HG03457 (cell line): Measurements from ENCODE around the gene FOXN3.
"Not testable (repeated sequence)": the region's sequence is repeated elsewhere in the genome, so short reads cannot be mapped to it uniquely, and the experiment has no call there.

Experiments
- ATAC-seq: cut with Tn5 transposase; IDR thresholded peaks from one replicate; pipeline ENCODE4 v1.9.1; 2021; ENCODE audit warnings: moderate number of reproducible peaks; ENCODE audit not compliant: unreplicated experiment

FOXN3 gene

GRCh38 chr14:89256283-89256682, 160.8 kb downstream of the FOXN3 start:
- no peak for ATAC-seq

DNA sequence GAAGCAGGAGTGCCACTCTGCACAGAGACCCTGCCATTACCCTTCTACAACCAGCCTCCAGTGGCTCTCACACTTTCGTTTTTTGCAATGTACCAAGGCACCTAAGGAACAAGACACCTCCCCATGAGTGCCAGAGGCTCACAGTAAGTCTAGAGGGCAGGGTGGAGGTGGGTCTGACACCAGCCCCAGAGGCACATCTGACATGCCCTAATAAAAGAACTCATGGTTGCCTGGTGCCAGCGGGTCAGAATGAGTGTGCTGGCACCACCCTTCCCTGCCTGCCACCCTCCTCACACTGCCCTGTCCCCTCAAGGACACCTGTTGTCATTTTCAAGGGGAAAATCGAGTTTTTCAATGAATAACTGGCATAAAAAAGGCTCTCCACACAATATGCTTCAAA, 161.2 kb downstream of the FOXN3 start:
- ATAC-seq = no peak

- no peak for ATAC-seq
Measured at GRCh38 chr14:89255012-89255411, 162.0 kb downstream of the FOXN3 start.

DNA sequence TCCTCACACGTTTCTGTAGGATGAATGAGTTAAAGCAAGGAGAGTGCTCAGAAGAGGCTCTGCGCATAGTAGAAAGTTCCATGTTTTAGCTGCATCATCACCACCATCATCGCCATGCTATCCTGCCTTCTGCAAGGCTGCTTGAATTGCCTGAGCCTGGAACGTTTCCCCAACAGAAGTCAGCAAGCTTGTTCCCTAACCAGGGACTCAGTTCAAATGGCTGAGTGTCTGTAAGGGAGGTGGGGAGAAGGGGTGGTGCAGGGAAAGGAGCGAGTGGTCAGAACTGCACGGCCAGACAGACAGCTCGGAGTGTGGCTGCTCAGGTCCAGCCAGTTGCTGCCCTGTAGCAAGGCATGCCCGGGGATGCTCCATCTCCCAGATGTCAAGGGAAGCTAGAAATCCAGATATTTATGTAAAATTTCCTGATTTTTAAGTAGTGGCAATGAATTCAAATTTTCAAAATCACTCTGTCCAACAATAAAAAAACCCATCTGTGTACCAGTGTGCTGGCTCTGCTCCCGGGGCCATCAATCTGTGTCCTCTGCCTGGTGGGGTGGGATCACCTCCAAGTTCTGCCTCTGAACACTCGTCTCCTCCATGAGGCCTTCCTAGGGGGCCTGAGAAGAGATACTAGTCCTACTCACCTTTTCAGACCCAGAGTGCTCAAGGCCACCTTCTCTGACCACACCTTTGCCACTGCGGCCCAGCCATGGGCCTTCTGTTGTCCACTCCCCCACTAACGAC, 162.7 kb downstream of the FOXN3 start:
- no peak for ATAC-seq

- ATAC-seq = no peak
Measured at GRCh38 chr14:89252887-89253532, 164.0 kb downstream of the FOXN3 start.

DNA sequence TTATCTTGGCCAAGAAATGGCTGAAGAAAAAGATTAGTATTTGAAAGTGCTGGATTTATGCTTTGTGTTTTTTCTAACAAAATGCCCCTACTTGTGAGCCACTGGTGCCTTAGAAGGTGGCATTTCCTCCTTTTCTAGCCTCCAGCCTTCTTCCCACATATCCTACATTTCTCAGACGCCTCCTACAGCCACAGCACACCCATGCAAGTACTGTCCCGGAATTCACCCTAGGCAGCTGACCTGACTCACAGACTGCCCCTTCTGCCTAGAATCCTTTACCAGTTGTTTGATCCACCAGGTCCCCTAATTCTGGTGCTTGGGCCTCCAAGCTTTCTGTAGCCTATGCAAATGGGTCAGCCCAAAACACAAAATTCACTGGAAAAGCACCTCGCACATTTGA, 166.0 kb downstream of the FOXN3 start:
- ATAC-seq = no peak

DNA sequence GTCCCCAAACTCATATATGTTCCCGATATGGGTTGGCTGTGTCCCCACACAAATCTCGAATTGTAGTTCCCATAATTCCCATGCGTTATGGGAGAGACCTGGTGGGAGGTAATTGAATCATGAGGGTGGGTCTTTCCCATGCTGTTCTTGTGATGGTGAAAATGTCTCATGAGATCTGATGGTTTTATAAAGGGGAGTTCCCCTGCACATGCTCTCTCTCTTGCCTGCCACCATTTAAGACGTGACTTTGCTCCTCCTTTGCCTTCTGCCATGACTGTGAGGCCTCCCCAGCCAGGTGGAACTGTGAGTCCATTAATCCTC, 166.4 kb downstream of the FOXN3 start:
- ATAC-seq = not testable (repeated sequence)

- ATAC-seq = no peak
Measured at GRCh38 chr14:89249972-89250654, 166.9 kb downstream of the FOXN3 start.

DNA sequence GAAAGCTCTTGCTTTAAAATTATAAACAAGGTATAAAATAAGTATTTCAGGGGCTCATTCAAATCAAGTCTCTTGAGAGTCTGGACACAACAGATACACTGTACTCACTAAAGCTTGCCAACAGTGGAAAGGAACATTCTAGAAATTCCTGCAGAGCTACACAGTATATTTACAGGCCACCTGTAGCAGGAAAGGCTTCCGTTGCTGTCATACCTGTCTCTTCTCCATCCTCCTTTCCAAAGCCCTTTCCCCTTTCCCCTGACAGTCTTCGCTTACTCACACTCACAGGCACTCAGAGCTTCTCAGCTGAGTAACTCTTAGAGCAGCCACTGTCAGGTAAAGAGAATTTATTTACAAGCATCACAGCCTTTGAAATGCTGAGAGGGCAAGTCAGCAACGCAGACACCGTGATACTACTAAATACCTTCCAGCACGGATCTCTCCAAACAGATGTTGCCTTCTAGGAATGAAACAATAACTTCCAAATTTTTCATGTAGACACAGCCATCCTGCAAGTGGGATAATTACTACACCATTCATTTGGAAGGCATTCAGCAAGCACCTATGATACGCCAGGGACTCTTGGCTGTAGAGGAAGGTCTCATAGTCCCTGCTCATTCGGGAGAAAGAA, 167.9 kb downstream of the FOXN3 start:
- no peak for ATAC-seq

DNA sequence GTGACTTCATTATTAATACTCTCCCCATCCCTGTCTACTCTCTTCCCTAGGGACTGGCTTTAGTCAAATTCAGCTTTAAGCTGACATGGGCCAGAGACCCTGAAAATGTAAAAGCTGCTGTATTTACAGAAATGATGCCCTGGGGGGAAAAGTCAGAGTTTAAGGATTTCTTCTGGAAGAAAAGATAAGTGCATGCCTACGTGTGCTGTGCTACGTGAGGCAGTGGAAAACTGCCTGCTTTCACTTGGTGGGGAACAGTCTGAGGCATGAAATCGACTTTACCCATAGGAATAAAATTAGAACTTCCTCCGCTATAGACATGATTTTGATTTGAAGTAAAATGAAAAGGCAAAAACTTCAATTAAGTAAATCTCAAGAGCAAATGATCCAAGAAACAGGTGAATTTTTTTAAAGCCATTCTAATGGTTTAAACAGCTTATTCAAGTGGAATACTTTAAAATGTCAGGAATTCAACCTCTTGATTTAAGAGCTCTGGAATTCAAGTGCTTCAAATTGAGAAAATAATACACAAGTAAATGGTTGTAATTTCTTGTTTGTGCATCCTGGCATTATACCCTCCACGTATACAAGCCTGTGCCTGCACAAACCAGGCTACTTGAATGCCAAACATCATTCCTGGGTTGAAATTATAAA, 168.5 kb downstream of the FOXN3 start:
- no peak for ATAC-seq

DNA sequence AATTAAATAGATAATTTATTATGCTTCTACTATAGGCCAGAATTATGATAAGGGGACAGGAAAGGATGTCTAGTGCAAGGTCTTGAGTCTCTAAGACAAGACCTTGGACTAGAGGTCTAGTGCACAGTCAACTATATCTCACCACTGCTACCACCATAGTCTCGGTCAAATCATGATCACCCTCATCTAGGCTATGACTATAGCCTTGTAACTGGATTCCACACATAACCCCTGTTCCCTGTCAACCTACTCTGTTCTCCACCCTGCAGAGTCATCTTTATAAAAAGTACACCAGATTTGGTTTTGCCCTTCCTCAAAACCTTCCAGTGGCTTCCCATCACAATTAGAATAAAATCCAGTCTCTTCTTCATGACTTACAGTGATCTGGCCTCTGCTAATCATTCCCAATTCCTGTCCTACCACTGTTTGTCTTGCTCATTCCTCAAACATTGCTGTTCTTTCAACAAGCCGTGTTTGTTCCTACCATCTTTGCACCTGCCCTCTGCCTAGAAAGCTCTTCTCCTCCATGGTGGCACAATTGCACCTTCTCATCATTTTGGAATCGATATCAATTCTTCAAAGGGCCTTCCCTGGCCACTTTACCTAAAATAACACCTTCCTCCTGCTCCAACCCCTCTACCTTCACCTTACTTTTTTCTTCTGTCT, 169.4 kb downstream of the FOXN3 start:
- ATAC-seq = no peak

GRCh38 chr14:89246290-89246689, 170.7 kb downstream of the FOXN3 start:
- ATAC-seq = no peak

DNA sequence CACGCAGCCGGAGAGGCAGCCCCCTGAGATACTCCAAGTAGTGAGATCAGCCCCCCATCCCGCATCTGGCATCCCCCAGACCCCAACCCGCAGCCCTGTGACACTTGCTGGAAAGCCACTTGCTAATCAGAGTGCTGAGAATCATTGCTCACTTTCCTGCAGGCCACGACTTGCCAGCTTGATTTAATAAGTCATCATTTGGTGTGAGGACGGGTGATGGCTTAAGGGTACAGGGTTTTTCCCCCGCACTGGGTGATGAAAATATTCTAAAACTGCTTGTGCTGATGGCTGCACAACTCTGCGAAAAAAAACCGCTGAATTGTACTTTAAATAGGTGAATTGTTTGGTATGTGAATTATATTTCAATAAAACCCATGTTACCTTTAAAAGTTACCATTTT, 171.2 kb downstream of the FOXN3 start:
- ATAC-seq = no peak

DNA sequence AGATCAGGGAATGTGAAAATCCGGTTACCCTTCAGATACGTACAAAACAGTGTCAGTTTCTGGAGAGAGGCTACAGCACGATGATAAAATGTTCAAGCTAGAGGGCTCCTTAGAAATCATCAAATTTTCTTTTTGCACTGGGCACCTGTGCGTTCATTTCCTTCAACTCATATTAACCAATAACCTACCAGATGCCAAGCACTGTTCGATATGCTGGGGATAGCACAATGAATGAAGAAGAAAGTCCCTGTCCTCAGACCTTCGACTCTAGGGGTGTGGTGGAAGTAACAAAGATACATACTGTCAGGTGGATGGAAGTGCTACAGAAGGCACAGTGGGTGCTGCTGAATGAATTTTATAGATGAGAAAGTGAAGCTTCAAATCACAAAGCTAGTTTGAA, 172.3 kb downstream of the FOXN3 start:
- no peak for ATAC-seq

GRCh38 chr14:89243741-89244140, 173.3 kb downstream of the FOXN3 start:
- ATAC-seq = no peak

GRCh38 chr14:89243286-89243685, 173.7 kb downstream of the FOXN3 start:
- ATAC-seq = no peak

DNA sequence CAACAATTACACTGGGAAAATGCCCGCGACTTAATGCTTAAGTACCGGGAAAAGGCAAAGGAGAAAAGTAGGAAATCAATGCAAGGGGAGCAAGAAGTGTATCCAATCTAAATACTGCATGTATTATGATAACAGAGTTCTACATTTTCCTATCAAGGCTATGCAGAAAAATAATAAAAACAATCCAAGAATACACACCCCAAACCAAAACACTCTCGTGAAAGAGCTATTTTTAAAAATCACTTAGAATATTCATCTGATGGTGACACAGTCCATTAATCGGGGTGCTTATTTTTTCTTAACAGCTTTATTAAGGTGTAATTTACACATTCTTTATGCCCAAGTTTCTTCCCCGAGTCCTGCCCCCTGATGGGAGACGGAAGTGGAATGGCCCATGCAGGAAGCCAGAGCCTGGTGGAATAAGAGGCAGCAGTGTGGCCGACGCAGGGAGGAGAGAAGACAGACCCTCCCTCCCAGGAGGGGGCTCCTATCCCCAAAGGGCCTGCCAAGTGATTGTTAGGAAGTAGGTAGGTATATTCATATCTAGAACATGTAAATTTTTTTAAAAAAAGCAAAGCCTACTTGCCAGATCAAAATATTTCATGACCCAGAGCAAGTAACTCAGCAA, 174.3 kb downstream of the FOXN3 start:
- ATAC-seq = no peak

DNA sequence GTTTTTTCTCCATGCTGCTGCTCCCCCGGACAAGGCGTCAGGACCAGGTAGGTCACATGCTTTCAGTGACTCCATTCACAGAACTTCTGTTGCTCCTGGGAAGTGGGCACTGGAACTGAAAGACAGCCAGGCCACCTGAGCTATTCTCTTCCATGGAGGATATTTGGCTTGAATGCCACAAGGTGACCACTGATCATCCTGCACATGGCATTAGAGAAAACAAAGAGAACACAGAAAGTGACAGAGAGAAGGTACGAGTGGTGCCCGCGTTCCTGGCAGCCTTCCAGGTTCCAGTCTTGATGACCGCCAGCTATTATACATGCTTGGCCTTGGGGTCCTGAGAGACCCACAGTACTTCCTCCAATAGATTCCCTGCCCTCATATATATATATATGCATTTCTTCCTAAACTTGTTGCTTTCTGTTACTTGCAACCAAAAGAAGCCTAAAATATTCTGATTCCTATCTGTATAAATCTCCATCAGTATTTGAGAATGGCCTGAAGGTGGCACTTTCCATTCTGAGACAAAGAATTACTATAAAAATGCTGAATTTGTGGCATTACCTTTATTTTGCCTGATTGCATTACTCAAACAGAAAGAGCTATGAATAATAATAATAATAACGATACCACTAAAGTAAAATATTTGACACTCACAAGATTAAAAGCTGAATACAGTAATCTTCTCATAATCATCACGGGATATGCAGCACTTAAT, 174.9 kb downstream of the FOXN3 start:
- ATAC-seq = no peak

GRCh38 chr14:89241257-89241656, 175.8 kb downstream of the FOXN3 start:
- no peak for ATAC-seq

DNA sequence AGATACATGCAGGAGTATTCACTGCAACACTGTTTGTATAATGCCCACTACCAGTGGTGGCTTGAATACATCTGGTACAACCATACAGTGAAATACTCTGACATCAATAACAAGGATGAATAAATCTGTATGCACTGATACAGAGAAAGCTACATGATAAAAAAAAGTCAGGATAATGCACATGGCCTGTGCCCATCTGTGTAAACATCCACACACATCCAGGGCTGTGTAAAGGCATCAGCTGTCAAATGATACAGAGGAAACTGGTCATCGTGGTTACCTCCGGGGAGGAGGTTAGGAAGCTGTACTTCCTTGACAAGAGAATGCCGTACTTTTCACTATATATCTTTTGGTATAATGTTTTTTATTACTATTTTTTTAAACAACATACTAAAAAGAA, 176.6 kb downstream of the FOXN3 start:
- no peak for ATAC-seq
